Adrenal gland (tissue), 5 donors: Measurements from ENCODE around the gene TLK1.

ENCODE experiments used
- CTCF ChIP-seq, 6 experiments: fragments of 450-650 bp in 4 of 6; fragments of 200-600 bp in 2 of 6; sonication (generic) in 1 of 6; IDR thresholded peaks; 1 replicate in 5 of 6; 2 replicates in 1 of 6; pipeline versions ENCODE4 v1.5.1 to v1.8.0; 2016 to 2021; ENCODE audit warnings: antibody characterized with exemption in 6 of 6, mild to moderate bottlenecking in 2 of 6, moderate library complexity in 1 of 6
- POLR2A ChIP-seq, 2 donors: fragments of 450-650 bp; IDR thresholded peaks; one replicate each; pipeline ENCODE4 v1.6.1; 2017; ENCODE audit warnings: antibody characterized with exemption in 2 of 2, mild to moderate bottlenecking in 2 of 2, moderate library complexity in 1 of 2
- donor health status: DM: no; HTN: no; CAD: no.

GRCh38 chr2:170967553-170967952, 193.1 kb downstream of the TLK1 start:
- TF ChIP-seq CTCF (IDR thresholded peaks at IDR 0.05) (no peak), POLR2A (IDR thresholded peaks at IDR 0.05) (no peak)
